OCI-LY3 (cell line): ENCODE results near the gene MORN5.

ENCODE experiments used
- EZH2phosphoT487 ChIP-seq: fragments of 200-600 bp; shearing (Covaris generic); IDR thresholded peaks from 2 replicates; pipeline ENCODE4 v1.6.1; 2018; ENCODE audit warnings: antibody characterized with exemption, mixed run types, low read depth
- TF ChIP-seq, protein P1 (sequence below): fragments of 200-600, 300-600 bp; sonication (generic); IDR thresholded peaks from 2 replicates; pipeline ENCODE4 v1.5.1; 2014; ENCODE audit warnings: antibody characterized with exemption, low read length, low read depth

DNA sequence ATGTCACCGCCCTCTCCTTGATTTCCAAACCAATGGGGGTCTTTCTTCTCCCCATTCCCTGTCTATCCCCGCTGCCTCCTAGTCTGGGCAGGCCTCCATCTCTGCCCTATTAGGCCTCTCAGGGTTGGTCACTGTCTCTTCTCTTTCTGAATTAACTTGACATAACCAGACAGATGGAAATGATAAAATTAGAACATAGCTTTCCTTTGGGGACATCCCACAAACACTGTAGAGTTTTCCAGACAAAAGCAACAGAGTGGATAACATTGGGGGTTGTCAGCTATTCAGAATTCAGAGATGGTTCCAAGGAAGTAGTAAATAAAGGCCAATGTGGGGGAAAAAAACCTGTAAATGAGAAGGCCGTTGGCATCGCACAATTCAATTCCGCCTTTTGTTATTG is 44.3 kb downstream of the MORN5 start:
- TF ChIP-seq, protein P1, sequence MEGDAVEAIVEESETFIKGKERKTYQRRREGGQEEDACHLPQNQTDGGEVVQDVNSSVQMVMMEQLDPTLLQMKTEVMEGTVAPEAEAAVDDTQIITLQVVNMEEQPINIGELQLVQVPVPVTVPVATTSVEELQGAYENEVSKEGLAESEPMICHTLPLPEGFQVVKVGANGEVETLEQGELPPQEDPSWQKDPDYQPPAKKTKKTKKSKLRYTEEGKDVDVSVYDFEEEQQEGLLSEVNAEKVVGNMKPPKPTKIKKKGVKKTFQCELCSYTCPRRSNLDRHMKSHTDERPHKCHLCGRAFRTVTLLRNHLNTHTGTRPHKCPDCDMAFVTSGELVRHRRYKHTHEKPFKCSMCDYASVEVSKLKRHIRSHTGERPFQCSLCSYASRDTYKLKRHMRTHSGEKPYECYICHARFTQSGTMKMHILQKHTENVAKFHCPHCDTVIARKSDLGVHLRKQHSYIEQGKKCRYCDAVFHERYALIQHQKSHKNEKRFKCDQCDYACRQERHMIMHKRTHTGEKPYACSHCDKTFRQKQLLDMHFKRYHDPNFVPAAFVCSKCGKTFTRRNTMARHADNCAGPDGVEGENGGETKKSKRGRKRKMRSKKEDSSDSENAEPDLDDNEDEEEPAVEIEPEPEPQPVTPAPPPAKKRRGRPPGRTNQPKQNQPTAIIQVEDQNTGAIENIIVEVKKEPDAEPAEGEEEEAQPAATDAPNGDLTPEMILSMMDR = no peak
- TF ChIP-seq EZH2phosphoT487 = no peak
